Measurements from ENCODE around the gene PPP1R14C.
A peak's percentile ranks its signal among the peaks of the same experiment; 100 is the strongest.

PPP1R14C gene

DNA sequence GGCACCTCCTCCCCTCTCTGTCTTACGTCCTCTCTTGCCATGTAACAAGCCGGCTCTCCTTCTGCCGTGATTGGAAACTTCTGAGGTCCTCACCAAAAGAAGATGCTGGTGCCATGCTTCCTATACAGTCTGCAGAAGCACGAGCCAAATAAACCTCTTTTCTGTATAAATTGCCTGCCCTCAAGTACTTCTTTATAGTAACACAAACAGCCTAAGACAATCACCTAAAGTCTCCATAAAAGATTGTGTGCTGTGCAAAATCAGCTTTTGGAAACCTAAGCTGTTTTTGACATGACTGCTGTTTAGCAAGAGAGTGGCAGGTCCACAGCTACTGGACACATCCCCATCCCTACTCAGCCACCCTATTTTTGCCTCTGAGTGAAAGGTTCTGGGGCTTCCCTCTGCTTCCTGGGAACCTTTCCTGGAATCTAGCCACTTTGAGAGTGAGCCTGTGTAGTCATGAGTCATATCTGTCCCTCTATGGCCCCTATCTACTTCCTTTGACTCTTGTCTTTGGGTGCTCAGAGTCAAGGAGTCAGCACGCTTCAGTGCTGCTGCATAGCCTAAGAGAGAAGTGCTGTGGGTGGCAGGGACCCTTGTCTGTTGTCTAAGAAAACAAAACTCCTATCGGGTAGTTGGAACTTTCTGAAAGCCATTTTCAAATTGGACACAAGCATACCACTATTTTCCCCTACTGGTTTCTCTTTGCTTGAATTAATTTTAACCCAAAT lies 110.0 kb downstream of the PPP1R14C start:
- peak; percentile 71 for DNase-seq

DNA sequence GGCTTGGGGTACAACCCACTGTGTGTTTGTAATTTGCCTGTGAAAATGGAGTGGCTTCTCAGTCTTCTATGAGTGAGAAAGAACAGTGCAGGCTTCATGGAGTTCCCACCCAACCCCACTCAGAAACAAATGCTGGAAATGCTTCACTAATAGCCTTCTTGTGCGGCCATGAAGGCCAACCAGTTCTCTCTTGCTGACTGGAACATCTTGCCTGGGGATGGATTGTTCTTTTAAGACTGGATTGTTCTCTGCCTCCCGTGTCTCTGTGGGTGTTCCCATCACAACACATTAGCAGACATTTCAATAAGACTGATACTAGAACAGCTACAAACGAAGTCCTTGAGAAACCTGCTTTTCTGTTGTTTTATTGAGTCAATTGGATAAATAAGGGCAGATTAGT lies 110.6 kb downstream of the PPP1R14C start:
- DNase-seq, result no peak

DNA sequence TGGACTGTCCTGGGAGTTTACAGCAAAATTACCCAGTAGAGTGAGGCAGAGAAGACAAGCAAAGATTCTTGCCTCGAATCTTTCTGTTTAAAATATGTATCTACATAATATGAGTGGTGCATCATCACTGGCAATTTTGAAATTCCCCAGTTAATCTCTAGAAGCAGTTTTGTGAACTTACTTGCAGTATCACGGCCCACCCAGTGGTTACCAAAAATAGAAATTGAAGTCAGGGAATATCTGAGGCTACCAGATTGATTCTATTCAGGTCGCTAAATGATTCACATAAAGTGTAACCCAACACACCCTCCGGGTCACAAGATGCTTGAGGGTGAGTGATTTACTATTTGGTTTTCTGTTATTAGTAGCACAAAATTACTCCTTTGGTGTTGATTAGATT lies 111.9 kb downstream of the PPP1R14C start:
- DNase-seq, result peak; percentile 87

DNA sequence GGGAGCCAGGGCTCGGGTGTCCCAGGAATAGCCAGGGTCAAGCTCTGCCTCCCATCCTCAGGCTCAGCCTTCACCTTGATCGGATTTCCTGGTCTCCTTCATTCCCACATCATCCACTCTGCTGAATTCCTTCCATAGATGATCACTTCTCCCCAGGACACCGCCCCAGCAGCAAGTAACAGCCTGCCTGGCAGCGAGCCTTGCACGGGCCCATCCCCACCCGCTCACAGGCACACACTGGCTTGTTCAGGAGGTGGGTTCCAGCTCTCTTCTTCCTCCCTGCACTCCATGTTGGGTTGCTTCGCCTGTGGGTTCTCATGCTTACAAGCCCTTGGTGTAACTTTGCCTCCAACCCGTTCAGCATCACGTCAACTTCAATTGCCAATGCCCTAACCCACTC lies 113.0 kb downstream of the PPP1R14C start:
- peak; percentile 33 for DNase-seq

DNA sequence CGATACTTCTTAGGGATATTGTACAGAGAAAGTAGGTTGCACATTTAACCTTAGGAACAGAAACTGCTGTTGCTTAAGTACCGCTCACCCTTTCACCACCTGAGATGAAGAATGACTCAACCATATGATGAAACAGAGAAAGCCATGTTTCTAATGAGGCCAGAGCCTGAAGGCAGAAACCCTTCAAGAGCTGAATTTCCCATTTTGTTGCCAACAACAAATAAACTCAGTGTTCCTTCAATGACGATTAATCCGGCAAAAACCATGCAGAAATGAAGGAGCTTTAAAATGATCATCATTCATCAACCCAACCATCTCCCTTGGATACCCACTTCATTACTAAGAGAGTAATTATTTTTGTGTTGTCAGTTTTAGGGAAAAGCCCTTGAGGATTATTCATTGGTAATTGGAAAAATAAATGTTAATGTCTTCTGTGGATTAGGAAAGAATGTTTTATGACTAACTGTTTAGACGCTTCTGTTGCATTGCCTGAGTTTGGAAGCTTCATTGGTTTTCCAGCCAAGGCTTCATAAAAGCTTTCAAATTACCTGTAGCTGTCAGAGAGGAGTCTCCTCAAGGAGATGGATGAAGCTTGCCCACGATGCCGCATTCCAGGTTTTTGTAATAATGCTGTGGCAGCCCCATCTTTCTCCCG lies 113.9 kb downstream of the PPP1R14C start:
- DNase-seq, result peak; percentile 93

DNA sequence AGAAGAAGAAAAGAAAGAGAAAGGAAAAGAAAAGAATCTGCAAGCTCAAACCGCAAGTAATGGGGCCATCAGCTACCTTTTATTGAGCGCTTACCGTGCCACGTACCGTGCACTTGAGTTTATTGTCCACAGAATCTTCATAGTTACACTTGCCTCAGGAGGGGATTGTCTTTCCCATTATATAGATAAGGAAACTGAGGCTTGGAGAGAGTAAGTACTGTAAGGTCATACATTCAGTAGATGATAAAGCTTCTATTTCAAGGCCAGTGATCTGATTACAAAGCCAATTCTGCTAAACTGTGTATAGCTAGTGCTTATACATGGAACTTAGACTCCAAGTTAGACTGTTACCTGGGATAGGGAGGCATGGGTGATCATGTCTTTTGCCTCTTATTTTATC lies 115.5 kb downstream of the PPP1R14C start:
- no peak for DNase-seq

DNA sequence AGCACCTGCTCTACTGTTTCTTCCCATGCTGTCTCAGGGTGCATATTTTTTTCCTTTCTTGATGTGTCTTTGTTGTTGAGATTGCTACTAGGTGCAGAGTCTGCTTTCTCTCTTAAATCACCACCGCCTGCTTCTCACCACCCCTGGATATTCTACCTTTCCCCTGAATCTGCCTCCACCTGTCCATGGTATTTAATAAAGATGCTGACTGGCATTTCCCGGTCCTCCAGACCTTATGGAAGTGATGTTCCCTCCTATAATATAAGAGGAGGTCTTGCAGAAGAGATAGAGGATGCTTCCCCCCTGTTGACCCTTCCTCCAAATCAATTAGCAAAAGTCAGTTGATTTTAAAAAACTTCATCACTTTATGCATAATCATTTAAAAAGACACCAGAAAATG lies 118.1 kb downstream of the PPP1R14C start:
- no peak for DNase-seq

DNA sequence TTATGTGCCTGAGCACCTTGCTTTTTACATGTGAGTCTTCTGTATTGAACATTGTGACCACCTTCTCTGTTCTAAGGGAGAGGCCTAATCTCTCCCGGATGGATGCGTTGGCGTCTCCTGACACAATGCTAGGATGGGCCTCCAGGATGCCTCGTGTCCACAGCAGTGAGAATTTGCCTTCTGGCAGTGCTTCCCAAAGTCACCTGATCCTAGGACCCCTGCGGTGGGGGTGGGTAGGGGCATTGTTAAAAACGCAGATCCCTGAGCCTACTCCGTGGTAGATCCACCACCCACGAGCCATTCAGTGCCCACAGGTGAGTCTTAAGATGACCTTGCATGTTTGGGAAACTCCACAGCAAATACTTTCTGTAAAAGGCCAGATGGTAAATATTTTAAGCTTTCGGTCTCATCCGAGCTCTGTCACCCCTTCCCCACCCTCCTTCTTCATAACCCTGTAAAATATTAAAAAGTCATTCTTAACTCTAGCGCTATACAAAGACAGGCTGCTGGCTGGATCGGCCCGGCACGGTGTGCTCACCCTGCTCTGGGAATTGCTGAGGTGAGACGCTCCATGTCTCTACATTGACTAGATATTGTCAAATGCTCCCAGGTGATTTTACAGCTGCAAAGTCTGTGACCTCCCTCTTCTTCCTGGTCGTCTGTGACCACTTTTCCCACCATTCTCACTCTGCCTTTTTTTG lies 119.3 kb downstream of the PPP1R14C start:
- no peak for DNase-seq

DNA sequence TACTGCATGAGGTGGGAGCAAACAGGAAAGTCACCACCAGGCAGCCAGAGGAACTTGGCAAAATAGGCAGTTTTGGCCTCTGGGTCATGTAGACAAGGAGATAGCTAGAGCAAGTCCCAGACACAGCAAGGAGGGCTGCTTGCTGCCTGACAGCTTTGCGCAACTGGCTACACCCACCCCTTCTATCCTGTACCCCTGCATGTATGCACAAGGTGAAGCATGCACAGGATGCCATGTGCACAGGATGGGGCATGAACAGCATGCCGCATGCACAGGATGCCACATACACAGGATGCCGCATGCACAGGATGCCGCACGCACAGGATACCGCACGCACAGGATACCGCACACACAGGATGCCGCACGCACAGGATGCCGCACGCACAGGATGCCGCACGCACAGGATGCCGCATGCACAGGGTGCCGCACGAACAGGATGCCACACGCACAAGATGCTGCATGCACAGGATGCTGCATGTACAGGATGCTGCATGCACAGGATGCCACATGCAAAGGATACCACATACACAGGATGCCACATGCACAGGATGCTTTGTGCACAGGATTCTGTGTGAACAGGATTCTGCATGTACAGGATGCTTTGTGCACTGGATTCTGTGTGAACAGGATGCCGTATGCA lies 121.0 kb downstream of the PPP1R14C start:
- DNase-seq, result no peak

DNA sequence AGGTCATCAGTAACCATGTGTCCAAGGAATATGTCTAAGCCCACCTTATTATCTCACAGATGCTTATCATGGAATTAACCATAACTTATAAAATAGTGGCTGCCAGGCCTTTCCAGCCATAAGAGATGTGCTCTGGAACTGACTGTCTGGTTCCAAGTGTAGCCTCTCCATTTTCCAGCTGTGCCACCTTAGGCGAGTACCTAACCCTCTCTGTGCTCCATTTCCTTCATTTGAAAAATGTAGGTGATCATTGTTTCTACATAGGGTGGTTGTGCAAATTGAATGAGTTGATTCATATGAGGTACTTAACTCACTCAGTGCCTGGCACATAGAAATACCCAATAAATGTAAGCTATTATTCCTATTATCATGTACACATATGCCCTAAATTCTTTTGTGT lies 123.5 kb downstream of the PPP1R14C start:
- DNase-seq, result no peak

DNA sequence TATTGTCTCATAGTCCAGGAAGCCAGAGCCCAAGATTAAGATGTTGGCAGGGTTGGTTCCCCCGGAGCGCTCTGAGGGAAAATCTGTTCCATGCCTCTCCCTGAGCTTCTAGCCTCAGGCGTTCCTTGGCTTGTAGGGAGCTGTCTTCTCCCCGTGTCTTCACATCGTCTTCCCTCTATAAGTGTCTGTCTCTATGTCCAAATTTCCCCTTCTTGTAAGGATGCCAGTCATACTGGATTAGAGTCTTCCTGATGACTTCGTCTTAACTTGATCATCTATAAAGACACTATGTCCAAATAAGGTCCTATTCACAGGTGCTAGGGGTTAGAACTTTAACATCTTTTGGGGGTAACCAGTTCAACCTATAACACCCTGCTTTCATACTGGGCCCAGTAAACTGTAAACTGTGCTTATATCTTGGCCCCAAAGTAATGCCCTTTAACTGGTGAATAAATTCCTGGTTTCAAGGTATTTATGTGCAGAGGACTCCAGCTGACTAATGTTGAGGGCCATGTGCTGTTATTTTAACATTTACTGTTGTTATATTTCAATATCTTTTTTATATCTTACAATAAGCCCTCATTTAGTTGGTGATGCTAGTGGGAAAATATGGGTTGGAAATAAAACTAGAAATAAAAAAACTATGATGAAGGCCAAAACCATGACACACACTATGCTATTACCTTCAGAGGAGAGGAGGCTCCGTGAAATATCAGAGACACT lies 124.3 kb downstream of the PPP1R14C start:
- no peak for DNase-seq

DNA sequence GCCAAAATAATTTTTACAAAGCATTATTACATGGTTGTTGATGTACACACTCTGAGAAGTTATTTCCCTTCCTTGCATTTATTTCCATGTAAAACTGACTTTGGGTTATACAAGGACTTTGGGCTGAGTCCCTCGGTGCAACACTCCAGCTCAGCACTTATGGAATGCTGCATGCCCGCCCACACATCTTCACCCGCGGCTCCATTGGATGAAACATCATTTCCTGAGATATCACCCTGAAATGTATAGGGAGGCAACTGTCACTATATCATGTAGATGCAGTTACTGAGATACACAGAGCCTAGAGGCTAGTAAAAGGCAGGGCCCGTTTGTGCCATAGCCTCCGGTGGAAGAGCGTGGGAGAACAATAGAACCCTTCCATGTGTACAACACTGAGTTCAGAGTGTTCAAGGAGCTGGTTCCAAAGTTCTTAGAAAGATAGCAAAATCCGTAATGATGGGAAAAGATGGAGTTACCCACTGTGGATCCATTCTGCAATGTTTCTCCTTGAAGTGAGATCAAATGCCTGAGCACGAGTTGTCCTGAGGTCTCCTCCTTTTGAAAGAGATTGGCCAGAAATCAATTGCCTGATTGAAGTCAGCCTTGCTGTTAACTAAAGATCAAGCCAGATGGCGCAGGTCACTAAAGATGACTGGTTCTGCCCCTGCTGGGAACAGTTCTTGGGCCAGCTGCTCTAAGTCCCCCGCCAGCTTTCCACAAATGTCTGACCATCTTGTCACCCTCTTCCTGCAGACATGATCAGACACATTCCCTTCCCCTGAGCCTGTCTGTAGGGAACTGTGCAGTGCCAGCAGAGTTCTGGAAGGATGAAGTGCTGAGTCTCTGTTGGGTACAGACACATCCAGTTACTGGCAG lies 125.1 kb downstream of the PPP1R14C start:
- peak; percentile 95 for DNase-seq

DNA sequence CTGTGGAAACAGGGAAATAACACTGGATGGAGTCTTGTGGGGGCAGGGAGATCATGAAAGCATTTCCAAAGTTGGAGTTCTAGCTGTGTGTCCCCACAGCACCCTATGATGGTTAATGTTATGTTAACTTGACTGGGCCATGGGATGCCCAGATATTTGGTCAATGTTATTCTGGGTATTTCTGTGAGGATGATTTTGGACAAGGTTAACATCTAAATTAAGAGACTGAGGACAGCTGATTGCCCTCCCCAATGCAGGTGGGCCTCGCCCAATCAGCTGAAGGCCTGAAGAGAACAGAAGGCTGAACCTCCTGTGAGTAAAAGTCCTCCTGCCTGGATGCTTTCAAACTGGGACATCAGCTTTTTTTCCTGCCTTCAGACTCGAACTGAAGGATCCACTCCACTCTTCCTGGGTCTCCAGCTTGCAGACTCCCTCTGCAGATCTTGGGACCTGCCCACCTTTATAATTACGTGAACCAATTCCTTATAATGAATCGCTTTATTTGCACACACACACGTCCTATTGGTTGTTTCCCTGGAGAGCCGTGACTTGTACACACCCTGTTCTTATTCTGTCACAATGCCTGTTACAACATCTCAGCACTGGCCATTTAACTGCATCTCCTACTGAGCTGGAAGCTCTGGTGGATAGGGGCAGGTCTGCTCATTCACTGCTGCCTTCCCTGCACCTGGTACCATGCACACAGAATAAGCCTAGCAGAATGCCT lies 126.4 kb downstream of the PPP1R14C start:
- DNase-seq, result no peak

DNA sequence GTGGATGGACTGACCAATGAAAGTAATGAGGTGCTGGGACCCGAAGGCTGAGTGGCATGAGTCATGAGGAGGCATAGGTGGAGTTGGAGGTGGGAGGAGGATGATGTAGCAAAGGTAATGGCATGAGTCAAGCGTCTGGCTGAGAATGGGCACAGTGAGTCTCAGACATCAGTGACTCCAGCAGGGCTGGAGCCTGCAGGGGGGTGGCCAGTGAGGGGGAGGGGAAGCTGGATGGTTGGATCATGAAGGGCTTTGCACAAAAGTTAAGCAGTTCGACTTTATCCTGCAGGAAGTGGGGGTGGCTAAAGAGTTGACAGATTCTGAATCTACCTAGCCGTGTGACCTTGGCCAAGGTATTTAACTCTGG lies 127.0 kb downstream of the PPP1R14C start:
- peak; percentile 88 for DNase-seq

DNA sequence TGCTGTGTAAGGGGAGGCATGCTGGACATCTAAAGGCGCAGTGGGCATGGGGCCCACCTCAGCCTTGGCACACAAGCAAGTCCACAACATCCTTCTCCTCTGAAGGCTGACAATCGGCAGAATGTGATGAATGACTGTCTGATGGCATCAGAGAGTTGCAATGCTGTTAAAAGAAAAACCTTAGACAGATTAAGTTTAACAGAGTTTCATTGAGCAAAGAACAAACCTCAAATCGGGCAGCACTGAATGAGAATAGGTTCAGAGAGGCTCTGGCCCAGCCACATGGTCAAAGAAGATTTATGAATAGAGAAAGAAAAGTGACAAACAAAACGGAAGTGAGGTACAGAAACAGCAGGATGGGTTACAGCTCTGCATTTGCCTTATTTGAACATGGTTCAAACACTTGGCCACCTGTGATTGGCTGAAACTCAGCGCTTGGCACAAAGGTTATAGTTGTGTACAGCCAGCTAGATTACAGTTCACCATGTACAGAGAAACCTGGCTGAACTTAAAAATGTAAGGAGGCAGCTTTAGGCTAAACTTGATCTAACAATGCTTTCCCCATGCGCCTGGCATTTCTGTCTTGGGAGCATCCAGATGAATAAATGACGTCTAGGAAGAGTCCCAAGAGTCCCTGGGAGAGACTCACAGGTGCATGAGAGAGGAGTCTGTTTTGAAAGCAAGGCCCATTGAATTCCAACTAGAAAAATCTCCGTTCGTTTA lies 127.6 kb downstream of the PPP1R14C start:
- no peak for DNase-seq

DNA sequence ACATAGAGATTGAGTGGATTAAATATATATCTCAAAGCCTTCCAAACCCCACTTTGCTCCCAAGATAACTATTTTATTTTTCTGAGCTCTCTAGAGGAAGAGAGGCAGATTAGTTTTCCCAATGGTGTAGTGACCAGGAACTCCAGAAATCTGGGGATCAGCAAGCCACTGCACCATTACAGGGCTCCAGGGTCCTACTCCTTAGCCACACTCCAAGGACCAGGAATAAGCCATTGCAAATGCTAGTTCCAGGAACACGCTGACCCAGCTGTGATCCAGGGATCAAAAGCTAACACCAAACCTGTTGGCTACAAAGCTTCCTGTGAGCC lies 128.3 kb downstream of the PPP1R14C start:
- DNase-seq, result no peak

DNA sequence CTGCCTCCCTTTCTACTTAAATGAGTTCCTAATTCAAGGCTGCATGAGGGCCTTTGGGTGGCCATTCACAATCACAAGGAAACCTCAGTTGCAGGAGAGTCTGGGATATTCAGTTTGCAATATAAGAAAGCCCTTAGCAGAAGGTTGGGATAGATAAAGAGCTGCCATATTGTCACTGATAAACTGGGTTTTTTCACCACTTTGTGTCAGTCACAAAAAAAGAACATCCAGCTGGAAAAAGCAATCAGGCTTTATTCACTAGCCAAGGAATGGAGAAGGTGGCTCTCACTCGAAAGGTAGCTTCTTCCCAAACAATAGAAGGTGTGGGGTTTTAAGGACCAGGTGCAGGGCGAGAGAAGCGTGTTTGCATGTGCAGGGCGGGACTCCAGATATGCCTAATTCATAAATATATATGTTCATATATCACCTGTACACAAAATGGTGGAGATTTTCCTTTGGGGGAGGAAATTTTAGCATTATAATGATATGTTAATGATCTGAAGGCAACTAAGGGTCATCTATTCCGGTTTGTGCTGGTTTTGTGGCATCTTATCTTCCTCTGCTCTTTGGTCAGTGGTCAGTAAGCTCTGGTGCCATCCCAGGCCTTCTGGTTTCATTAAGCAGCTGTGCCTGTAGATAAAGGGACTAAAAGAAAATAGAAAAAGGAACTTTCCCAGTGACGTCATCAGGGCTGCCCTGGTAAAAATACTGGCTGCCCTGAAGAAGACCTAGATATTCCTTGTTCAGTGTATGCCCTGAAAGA lies 128.8 kb downstream of the PPP1R14C start:
- DNase-seq, result no peak

DNA sequence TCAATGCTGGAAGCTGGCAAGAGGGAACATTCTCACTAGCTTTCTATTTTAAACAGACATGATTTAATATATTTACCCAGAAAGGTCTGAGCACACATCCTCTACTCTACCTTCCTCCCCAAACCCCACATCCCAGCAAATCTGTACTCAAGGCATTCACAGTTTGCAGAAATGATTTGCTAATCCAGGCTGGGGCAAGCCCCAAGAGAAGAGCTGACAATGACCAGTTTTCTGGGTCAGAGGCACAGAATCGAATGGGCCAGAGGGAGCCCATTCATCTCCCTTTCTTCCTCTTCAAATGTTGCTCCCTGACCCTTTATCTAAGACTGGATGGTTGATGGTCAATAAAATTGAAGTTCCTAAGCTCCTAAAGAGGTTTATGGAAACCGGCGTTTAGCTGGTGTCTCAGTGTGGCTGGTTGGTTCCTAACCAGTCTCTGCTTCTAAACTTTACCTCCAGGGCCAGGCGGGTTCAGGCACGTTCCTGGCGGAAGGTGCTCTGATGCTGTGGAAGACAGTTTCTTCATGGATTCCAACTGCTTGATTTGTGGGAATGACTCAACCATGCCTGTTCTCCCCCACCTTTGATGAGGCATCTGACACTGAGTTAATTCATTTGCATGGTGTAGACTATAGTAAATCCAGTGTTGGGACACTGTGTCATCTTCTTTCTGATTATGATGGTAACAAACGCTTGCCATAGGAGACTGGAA lies 129.6 kb downstream of the PPP1R14C start:
- peak; percentile 50 for DNase-seq

DNA sequence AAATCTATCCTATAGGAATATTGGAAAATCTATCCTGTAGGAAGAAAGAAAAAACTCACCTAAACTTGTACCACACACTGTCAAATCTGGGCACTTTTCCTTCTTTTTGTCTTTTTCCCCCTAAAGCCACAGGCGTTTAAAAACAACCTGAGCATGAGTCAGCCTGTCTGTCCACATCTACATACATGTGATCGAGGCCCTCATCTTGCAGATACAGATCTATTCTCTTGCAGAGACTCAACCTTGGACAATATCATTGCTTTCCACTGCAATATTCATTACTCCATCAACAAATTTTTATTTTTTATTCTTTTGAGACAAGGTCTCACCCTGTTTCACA lies 130.1 kb downstream of the PPP1R14C start:
- peak; percentile 56 for DNase-seq

All from fibroblast of skin of right biceps (primary cell).